Astrocyte of the cerebellum (primary cell): Measurements from ENCODE around the gene CYTH1.

Experiments
- DNase-seq: peaks from one replicate; pipeline ENCODE4 v3.0.0-alpha.2; 2011; ENCODE audit warnings: low read depth
- H3K4me3 ChIP-seq: 2 replicates; pipeline ENCODE4 v1.5.1; 2011; ENCODE audit warnings: mild to moderate bottlenecking, low read depth, low read length, moderate library complexity
- CTCF ChIP-seq: IDR thresholded peaks from 2 replicates; pipeline ENCODE4 v1.5.1; 2012; ENCODE audit warnings: low read length, low read depth, moderate library complexity, mild to moderate bottlenecking; ENCODE audit errors: missing control alignments
- in situ Hi-C: cut with HindIII; loops from 2 replicates; pipeline ENCODE4 v1.10.0; 2017; ENCODE audit warnings: low sequenced_read_pairs

Gene CYTH1

DNA sequence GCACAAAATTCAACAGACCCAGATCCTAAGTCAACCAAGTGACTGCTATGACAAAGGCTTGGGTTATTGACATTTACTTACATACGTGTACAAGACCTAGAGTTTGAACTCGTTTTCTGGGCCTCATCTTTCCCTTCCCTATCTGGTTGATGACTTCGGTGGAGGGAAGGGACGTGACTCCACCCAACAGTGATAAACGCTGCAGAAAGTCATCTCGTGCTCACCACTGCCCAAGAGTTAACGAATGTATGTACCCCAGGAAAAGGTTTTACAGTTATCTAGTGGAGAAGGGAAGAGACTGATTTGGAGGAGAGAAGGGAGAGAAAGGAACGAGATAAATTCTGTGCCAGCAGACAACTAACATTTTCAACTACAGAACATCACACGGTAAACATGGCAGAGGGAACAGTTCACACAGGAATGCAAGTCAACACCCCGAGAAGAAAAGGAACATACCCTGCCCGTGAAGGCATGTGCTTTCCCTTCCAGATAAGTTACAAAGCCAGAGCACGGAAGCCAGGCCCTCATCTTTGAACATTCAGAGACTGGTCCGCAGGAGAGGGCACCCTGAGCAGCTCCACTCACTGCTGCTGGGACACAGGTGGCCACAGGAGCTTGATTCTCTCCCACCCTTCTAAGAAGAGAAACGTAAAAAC, 13.9 kb upstream of the CYTH1 start:
- no peak for TF ChIP-seq CTCF
- no peak for DNase-seq
- H3K4me3 ChIP-seq = no peak overlapping the region
- in situ Hi-C loops = no loop called here

- no peak overlapping the region for H3K4me3 ChIP-seq
- TF ChIP-seq CTCF = no peak
- in situ Hi-C loops = no loop called here
- no peak for DNase-seq
These were observed 13.0 kb upstream of the CYTH1 start for GRCh38 chr17:78794864-78795640.

DNA sequence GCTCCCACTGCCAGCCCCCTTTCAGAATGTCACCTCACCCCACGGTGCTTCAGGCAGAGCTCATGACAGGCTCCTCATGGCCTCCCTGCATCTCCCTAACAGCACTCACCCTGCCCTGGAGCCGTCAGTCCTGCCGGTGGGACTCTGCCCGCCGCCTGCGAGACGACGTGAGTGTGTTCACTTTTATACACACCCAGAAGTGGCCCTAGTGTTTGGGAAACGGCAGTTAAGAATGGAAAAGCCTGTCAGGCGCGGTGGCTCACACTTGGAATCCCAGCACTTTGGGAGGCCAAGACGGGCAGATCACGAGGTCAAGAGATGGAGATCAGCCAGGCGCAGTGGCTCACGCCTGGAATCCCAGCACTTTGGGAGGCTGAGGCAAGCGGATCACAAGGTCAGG, 12.3 kb upstream of the CYTH1 start:
- DNase-seq = no peak
- in situ Hi-C loops = no loop called here

DNA sequence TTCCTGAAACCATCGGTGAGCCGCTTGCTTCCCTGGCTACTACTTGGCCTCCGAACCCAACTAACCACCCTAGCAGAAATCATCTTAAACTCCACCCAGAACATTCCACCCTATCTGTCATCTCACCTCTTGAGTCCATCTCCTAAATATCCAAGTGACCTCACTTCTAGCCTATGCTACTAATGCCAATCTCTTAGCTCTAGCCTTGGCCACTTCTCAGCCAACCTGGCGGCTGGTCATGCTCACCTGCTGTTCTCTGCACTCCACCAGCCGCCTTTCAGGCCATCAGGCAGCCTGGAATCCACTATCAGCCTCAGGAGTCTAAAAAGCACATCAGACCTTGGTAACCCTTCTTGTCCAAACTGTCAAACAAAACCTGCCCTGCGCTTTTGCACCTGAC, 11.9 kb upstream of the CYTH1 start:
- in situ Hi-C loops = no loop called here
- H3K4me3 ChIP-seq = no peak overlapping the region
- no peak for TF ChIP-seq CTCF
- DNase-seq = no peak

More for the DNA sequence above, 12.3 kb upstream of the CYTH1 start:
- TF ChIP-seq CTCF = no peak
- H3K4me3 ChIP-seq = no peak overlapping the region

DNA sequence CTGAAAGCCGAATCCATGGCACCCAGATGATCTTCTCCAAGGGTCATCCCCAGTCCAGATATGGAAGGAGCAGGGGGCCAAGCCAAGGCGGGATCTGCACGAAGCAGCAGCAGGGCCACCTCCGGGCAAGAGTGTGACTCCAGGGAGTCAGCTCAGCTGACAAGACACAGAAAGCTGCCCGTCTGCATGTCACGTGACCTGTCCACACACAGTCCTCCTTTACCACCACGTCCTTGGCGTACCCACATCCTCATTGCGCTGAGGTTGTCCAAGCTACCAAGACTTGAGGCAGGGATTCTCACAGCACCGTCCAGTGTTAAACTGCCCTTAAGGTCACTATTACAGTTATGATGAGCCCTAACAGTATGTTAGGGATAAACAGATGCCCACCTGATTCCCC, 11.3 kb upstream of the CYTH1 start:
- no peak for TF ChIP-seq CTCF
- no peak for DNase-seq
- in situ Hi-C loops = no loop called here
- H3K4me3 ChIP-seq = no peak overlapping the region

- no peak overlapping the region for H3K4me3 ChIP-seq
- no peak for TF ChIP-seq CTCF
- in situ Hi-C loops = no loop called here
- no peak for DNase-seq
These were observed 10.0 kb upstream of the CYTH1 start for GRCh38 chr17:78791840-78792709.
